ENCODE data around the gene EHD3.
"Not testable (repeated sequence)": the region's sequence is repeated elsewhere in the genome, so short reads cannot be mapped to it uniquely, and the experiment has no call there.

The EHD3 gene

DNA sequence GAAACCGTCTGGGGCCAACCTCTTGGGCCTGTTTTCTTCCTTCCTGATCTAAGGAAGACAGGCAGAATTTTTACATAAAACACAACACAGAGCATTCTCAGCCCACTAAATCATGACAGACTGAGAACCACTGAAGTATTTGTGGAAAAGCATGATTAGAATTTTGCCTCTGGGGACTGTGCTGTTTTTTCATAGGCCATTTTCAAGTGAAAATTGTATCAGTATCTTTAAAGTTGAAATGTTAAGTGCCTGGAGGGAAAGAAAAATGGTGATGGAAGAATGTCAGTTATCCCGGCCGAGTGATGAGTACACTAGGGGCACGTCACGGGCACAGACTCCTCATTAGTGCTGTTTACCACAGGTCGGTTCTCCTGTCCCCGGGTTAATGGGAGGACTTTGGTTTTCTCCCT is 36.9 kb downstream of the EHD3 start:
- no peak for DNase-seq (ENCODE audit: low read depth)
- TF ChIP-seq CTCF (conservative IDR thresholded peaks at IDR 0.05; ENCODE audit: low read depth, low read length) = no peak

GRCh38 chr2:31271851-31272267 is 37.9 kb downstream of the EHD3 start:
- peak; percentile 64 for DNase-seq (ENCODE audit: low read depth)
- TF ChIP-seq CTCF (conservative IDR thresholded peaks at IDR 0.05; ENCODE audit: low read depth, low read length) = no peak
- no peak overlapping the region for H3K4me3 ChIP-seq (ENCODE audit: low read depth, low read length)

More for the DNA sequence above, 36.9 kb downstream of the EHD3 start:
- H3K4me3 ChIP-seq (ENCODE audit: low read depth, low read length) = no peak overlapping the region

- DNase-seq (ENCODE audit: low read depth) = peak; percentile 57
- no peak for TF ChIP-seq CTCF (conservative IDR thresholded peaks at IDR 0.05; ENCODE audit: low read depth, low read length)
- no peak overlapping the region for H3K4me3 ChIP-seq (ENCODE audit: low read depth, low read length)
Measured at GRCh38 chr2:31274401-31275075, 40.6 kb downstream of the EHD3 start.

GRCh38 chr2:31275976-31276375 is 42.0 kb downstream of the EHD3 start:
- no peak for DNase-seq (ENCODE audit: low read depth)
- no peak overlapping the region for H3K4me3 ChIP-seq (ENCODE audit: low read depth, low read length)
- no peak for TF ChIP-seq CTCF (conservative IDR thresholded peaks at IDR 0.05; ENCODE audit: low read depth, low read length)

DNA sequence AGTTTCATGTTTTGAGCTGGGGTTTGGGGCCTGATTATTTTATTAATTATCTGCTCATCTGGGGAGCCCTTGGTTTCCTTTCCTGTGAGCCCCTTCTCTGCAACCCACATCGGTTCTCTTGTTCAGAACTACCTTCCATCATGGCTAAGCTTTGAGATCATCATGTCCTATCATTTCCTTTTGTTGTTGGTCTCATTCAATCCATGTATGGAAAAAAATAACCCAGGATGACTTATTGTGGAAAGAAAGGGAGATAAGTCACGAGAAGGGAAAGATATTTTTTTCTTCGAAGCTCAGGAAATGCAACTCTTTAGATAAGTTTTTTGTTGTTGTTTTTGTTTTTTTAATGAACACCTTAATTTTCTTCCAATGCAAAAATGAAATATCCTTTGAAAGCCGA is 43.7 kb downstream of the EHD3 start:
- H3K4me3 ChIP-seq (ENCODE audit: low read depth, low read length) = no peak overlapping the region
- no peak for DNase-seq (ENCODE audit: low read depth)
- TF ChIP-seq CTCF (conservative IDR thresholded peaks at IDR 0.05; ENCODE audit: low read depth, low read length) = no peak

DNA sequence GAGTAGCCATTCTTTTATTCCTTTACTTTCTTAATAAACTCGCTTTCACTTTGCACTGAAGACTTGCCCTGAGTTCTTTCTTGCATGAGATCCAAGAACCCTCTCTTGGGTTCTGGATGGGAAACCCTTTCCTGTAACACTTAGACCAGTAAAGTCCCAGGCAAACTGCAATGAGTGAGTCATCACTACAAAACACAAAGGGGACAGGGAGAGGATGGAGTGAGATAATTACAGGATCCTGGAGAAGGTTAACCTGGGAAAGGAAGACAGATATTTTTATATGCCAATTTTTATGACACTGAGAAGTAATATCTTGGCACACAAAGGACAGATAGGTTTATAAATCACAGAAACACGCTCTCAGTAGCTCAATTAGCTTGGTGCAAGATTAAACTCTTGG is 48.7 kb downstream of the EHD3 start:
- TF ChIP-seq CTCF (conservative IDR thresholded peaks at IDR 0.05; ENCODE audit: low read depth, low read length) = no peak
- no peak overlapping the region for H3K4me3 ChIP-seq (ENCODE audit: low read depth, low read length)
- DNase-seq (ENCODE audit: low read depth) = no peak

DNA sequence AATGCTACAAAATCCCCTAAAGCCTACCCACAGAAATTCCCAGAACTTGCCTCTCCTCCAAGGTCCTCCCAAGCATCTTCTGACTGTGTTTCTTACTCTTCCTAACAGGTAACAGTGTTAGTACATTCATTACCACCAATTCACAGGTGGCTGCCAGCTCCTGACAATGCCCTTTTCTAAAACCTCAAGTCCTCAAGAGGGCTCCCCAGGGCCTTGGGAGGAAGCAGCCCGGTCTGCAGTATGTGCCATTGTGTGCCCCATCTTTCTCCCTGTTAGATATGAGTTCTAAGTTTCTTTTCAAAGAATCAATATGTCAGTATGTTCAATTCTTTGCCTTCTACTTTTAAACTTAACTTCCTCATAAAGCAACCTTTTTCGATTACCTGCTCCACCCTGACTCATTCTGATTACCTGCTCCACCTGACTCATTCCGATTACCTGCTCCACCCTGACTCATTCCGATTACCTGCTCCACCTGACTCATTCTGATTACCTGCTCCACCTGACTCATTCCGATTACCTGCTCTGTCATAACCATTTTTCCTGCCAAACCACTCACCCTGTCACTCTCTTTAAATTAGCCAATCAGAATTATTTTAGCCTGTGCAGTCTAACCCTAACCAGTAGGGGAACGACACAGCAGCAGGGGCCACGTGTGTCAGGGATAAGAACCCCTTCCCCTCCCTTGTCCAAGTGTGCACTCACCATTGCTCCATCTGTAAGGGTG is 49.4 kb downstream of the EHD3 start:
- not testable (repeated sequence) for DNase-seq (ENCODE audit: low read depth); H3K4me3 ChIP-seq (ENCODE audit: low read depth, low read length)

Data from choroid plexus epithelial cell (primary cell).